HG02642 (cell line): ENCODE data around the gene SIPA1L2.
A peak's percentile ranks its signal among the peaks of the same experiment; 100 is the strongest.

Experiments used
- ATAC-seq: cut with Tn5 transposase; IDR thresholded peaks from one replicate; pipeline ENCODE4 v1.9.1; 2021; ENCODE audit warnings: mild to moderate bottlenecking; ENCODE audit not compliant: unreplicated experiment, poor library complexity

Gene SIPA1L2

DNA sequence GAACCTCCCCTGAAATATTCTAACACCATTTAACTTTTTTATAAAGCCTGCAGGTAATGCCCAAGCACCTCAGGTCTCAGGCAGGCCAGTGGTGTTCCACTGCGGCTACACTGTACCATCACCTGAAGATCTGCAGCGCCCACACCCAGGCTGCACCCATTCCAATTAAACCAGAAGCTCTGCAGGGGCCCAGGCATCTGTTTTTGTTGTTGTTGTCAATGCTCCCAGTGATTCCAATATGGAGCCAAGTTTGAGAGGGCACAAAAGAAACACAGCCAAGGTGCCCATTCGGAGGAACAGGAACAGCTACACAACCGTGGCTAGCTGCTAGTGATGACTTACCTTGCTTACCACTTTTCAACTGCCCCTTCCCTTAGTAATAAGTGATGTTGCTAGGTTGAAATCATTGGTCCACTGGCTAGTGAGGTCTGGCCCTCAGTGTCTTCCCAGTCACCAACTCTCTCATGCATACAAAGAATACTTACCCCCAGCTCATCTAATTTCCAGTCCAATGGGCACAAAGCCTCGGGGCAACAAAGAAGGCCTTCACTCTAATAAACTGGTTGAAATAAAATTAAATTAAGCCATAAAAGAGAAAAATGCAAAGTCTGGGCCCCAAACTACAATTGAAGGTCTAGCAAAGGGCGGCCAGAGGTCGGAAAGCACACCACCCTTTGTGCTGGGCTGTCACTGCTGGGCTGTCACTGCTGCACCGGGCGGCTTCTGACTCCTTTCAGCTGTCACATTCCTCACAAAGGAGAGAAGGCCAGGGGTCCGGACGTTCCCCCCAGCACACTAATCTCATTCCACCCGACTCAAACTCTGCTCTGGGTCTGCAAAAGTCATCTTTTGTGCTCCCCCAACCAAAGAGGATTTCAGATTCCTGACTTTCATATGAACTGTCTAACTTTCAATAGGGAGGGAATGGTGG lies 34.9 kb downstream of the SIPA1L2 start:
- no peak for ATAC-seq

DNA sequence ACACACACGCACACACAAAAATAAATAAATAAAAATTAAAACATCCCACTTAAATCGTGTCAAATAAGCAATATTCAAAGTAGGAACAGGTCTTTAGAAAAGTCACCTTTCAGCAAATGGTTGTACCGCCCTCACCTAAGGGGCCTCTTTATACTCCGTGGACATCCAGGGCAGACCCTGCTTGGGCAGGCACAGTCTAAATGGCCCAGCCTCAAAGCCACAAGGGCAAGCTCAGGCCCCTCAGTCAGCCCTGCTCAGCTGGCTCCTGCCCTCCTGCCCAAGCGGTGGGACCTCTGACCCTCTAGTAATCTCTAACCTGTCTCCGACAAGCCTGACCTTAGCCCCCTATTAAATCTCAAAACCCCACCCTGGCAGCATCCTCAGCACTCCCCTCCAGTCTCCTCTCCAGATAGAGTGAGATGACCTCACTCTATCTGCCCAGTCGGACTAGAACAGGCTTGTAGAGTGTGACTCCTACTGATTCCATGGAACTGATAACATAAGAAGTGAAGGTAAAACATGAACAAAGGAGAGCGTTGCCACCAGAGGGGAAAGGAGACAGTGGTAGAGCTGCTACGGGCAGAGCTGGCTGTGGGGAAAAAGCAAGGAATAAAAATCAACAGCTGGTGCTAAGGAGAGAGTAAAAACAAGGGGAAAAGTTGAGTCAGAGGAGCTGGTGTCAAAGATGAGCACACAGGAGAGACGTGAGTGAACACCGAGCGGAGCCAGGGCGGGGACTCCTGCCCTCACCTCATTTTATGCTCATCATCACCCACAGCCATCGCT lies 36.0 kb downstream of the SIPA1L2 start:
- ATAC-seq, result no peak

DNA sequence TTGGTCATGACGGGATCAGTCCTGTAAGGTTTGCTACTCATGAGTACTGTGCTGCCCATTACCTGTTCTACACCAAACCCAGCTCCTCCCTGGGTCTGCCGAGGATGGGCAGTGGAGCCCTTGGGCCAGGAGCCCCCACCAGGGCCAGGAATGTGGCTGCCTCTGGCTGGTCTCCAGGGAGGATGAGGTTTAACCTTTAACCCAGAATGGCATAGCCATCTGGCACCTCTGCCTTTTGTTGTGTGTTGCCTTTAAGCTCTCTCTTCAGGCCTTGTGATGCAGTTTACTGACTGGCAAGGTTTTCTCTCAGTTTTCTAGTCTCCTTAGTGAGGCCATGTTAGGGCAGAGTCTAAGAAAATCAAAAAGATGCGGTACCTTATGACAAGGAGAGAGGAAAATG lies 38.6 kb downstream of the SIPA1L2 start:
- ATAC-seq, result no peak

DNA sequence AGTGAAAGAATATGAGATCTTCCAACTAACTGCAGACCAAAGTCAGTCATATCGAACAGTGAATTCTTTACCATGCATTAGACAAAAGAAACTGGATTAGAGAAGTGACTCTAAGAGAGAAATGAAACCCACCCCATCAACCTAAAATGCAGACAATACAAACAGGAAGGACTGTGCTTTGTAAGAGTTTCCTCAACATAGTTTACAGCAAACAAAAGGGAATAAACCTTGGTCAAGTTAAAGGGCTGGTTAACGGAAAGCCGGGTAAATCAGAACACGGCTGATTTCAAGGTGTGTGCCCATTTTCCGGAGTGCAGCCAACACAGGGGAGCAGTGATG lies 39.2 kb downstream of the SIPA1L2 start:
- ATAC-seq, result peak; percentile 45

DNA sequence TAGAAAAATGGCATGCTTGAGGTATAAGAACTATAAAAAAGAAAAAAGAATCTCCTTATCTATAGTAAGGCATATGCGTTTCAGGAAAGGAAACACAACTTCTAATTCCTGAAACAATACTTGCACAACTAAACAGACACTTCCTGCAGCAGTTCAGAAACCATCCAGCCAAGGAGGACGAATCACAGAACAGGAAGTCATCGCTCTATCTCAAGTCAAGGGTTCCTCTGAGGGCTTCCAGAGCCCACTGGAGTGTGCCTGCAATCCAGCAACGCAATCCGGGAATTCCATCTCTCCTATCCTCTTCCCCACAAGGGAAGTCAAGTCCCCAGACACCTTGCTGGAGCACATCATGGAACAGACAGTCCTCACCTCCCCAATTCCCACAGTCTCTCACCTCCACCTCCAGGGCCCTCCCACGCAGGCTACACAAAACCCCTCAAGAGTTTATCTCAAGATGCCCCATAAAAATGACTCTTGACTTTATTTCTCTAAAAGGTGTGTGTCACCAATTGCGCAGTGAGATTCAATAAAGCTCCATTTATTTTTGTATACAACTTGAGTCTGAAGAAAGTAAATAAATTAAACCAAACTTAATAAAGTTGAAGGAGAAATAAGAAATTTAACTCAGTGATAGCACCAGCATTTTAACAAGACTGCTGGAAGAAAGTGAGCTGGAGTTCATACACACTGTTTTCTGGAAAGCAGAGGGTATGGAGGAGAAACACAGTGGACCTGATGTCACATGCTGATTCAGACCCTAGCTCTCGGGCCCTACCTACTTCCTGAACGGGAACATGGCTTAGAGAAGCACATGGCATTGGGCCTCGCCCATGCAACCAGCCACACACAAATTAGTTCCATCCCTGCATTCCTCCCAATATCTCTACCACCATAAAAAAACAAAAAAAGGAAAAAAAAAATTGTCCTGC lies 39.9 kb downstream of the SIPA1L2 start:
- peak; percentile 24 for ATAC-seq

DNA sequence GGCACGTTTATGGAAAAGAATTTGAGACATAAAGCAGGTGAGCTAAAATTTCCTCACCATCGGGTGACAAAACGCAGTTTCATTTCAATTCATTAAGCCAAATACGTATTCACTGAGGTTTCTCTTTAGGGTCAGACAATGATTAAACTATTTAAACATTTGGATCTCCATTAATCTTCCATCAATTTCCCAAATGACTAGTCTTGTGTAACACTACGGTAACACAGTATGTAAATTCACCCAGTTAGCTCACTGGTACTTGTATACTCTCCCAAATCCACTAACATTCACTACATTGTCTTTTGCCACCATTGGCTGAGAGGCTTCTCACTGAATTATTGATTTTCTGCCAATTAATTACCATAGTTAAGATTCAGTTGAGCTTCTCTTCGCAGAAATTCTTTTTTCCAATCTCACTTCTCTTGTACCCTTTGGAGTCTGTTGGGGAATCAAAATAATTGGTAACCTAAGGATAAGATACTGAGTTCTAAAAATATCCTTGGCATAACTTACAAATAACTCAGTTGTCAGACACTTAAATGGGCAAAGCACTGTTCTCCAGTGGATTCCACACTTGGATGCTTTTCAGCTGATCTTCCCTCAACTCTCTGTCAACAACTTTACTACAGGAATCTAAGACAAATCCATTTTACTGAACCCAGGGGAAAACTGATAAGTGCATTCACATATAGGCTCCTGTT lies 40.7 kb downstream of the SIPA1L2 start:
- ATAC-seq, result no peak

DNA sequence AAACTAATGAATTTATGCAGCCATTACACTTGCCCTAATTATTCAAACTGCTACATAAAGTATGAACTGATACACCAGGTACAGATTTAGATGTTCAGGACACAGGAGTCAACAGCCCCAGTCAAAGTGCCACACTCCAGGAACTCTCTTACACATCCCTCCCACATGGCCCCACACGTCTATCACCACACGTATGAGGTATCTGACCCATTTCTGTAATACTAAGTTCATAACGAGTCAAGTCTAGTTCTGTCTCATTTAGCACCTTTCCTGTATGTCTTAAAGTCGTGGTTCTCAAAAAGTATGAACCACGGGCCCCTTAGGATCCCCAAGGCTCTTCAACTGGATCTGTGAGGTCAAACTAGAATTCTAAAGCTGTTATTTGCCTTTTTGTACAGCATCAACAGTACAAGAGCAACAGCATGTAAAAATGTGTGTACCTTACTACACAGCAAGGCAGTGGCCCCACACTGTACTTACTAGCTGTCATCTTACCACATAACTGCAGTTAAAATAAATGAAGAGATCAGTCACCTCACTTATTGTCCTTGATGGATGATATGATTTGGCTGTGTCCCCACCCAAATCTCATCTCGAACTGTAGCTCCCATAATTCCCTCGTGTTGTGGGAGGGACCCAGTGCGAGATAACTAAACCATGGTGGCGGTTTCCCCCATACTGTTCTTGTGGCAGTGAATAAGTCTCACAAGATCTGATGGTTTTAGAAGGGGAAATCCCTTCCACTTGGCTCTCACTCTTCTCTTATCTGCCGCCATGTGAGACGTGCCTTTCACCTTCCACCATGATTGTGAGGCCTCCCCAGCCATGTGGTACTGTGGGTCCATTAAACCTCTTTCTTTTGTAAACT lies 42.6 kb downstream of the SIPA1L2 start:
- no peak for ATAC-seq

DNA sequence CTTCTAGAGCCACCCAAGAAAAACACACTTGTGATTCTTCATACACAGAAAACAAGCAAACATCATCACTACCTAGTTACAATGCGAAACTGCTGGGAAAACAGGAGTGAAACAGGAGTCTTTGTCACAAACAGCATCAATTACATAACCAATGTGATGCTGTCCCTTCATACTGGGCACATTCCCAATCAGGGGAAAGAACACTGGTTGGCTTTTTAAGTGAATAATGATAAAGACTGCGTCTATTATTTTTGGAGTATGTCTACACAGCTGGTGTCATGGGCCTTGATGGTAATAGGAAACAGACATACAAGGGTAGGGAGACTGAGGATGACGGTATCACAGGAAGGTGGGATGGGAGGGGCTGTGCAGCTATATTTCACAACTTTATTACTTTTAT lies 43.3 kb downstream of the SIPA1L2 start:
- ATAC-seq, result no peak

DNA sequence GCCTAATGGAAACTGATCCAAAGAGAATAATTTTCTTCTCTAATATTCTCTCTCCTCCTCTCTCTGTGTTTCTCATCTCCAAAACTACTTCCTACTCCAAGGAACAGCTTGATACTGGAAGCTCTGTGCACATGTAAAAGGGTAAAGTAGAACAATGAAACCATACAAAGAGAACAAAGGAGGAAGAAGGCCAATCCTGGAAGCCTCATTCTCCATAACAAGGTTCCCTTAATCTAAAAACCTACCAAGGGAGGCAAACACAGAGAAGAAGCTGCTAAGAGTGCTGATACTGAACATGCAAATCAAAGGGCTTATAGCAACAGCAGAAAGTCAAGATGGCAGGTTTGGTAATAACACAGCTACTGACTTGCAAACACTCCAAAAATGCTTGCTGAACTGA lies 44.4 kb downstream of the SIPA1L2 start:
- ATAC-seq, result no peak

DNA sequence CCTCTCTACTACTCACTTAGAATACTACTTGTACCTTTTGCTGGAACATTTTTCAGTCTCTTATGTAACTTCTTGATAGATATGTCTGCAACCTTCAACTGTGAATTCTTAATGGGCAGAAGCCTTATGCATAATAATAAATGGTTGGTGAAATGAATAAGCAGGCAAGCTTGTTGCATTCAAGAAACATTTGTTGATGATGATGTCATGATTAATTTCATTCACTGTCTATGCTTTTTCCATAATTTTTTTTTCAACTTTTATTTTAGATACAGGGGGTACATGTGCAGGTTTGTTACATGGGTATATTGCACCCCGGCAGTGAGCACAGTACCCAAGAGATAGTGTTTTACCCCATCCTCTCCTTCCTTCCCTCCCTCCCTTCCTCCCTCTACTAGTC lies 48.0 kb downstream of the SIPA1L2 start:
- ATAC-seq, result no peak
